CD4-positive, alpha-beta T cell (primary cell): ENCODE results near the gene PRAMEF20. TPM values are rescaled to one million over a fixed set of nuclear protein-coding genes. Genes with fewer than 3 reads are reported as not detected.

Experiments used
- ATAC-seq: fragments of 200-7000 bp; cut with Tn5 transposase; one replicate; pipeline ENCODE4 v1.10.0; 2022; ENCODE audit warnings: mild to moderate bottlenecking; ENCODE audit not compliant: poor library complexity
- CTCF ChIA-PET: fragments of 350-600 bp; sonication (Branson Sonifier 250); formaldehyde crosslinking; loops from one replicate; lab custom pipeline; 2021; ENCODE audit warnings: antibody characterized with exemption, inconsistent platforms; lab: Charles Lee
- POLR2A ChIA-PET: fragments of 350-600 bp; sonication (Branson Sonifier 250); formaldehyde crosslinking; loops from one replicate; lab custom pipeline; 2021; ENCODE audit warnings: antibody characterized with exemption, inconsistent platforms; lab: Charles Lee
- DNase-seq, 14 experiments: peaks; one replicate each; pipeline ENCODE4 v3.0.0-alpha.2; 2013 to 2020; ENCODE audit warnings: mixed read lengths in 2 of 14
- H3K27ac ChIP-seq, 2 donors: one replicate each; pipeline versions ENCODE4 v1.5.1 to v1.7.0; 2013; ENCODE audit warnings: low read length in 2 of 2, low read depth in 1 of 2, mild to moderate bottlenecking in 1 of 2
- H3K27me3 ChIP-seq, 2 experiments: 1 replicate in 1 of 2; 2 replicates in 1 of 2; pipeline versions ENCODE4 v1.6.1 to v1.7.0; 2013; ENCODE audit warnings: low read length in 2 of 2, control low read depth in 1 of 2, mild to moderate bottlenecking in 1 of 2, moderate library complexity in 1 of 2; ENCODE audit not compliant: insufficient read depth in 2 of 2, control insufficient read depth in 1 of 2
- H3K36me3 ChIP-seq: one replicate; pipeline ENCODE4 v1.6.1; 2013; ENCODE audit warnings: low read length, control low read depth; ENCODE audit not compliant: insufficient read depth
- H3K4me1 ChIP-seq: one replicate; pipeline ENCODE4 v1.6.1; 2013; ENCODE audit warnings: low read length, control low read depth; ENCODE audit not compliant: insufficient read depth
- H3K4me3 ChIP-seq: one replicate; pipeline ENCODE4 v1.5.1; 2013; ENCODE audit warnings: mild to moderate bottlenecking, low read length, moderate library complexity
- H3K9me3 ChIP-seq, 2 experiments: 1 replicate in 1 of 2; 2 replicates in 1 of 2; pipeline versions ENCODE4 v1.6.1 to v1.7.0; 2013; ENCODE audit warnings: low read length in 2 of 2, mild to moderate bottlenecking in 2 of 2, control low read depth in 1 of 2, moderate library complexity in 1 of 2; ENCODE audit not compliant: control insufficient read depth in 1 of 2, insufficient read depth in 1 of 2
- H3K27ac Mint-ChIP-seq: one replicate; pipeline ENCODE4 v1.8.0; 2020; ENCODE audit warnings: mixed read lengths
- H3K27me3 Mint-ChIP-seq: one replicate; pipeline ENCODE4 v1.8.0; 2021; ENCODE audit warnings: mixed read lengths
- H3K36me3 Mint-ChIP-seq: one replicate; pipeline ENCODE4 v1.8.0; 2021; ENCODE audit warnings: low read depth, mixed read lengths
- H3K4me1 Mint-ChIP-seq: one replicate; pipeline ENCODE4 v1.8.0; 2021; ENCODE audit warnings: low read depth, mixed read lengths
- H3K4me3 Mint-ChIP-seq: one replicate; pipeline ENCODE4 v1.8.0; 2020; ENCODE audit warnings: mild to moderate bottlenecking, mixed read lengths
- H3K9me3 Mint-ChIP-seq: one replicate; pipeline ENCODE4 v1.8.0; 2020; ENCODE audit warnings: mixed read lengths
- intact Hi-C, 2 experiments: fragments of 100-400 bp; cut with DNase I in 1 of 2; cut with micrococcal nuclease in 1 of 2; formaldehyde crosslinking; loops; one replicate each; pipeline versions ENCODE4 v1.15.1 to v1.9.0; 2023 to 2025; cut with DNase I, micrococcal nuclease
- total RNA-seq, 174 experiments: library from RNA in 2 of 174; stranded (reverse) in 2 of 174; gene quantifications; one replicate each; pipeline ENCODE4 v1.2.3 and lab custom pipeline; 2021 to 2026
- TF ChIP-seq, protein P1 (sequence below): fragments of 200-600 bp; IDR thresholded peaks from one replicate; pipeline ENCODE4 v1.8.0; 2022; ENCODE audit warnings: antibody characterized with exemption, mild to moderate bottlenecking

PRAMEF20 gene
- total RNA-seq, 2 experiments from 2014 or later: not detected

- Histone ChIP-seq H3K4me3 (no peak overlapping the region), H3K27me3 (no peaks in the 10 kb centered on the region), H3K9me3 (peaks cover 0 to 5% of the 10 kb centered on the region in 2 experiments), H3K4me1 (no peaks in the 10 kb centered on the region), H3K27ac (no peak overlapping the region), H3K36me3 (no peaks in the 10 kb centered on the region)
- ChIA-PET POLR2A (no interaction called here), CTCF (no interaction called here)
- Mint-ChIP-seq H3K36me3 (no peaks in the 10 kb centered on the region), H3K4me3 (no peak overlapping the region), H3K27ac (no peak overlapping the region), H3K27me3 (peaks cover 9% of the 10 kb centered on the region), H3K9me3 (no peaks in the 10 kb centered on the region), H3K4me1 (no peaks in the 10 kb centered on the region)
- TF ChIP-seq, protein P1, sequence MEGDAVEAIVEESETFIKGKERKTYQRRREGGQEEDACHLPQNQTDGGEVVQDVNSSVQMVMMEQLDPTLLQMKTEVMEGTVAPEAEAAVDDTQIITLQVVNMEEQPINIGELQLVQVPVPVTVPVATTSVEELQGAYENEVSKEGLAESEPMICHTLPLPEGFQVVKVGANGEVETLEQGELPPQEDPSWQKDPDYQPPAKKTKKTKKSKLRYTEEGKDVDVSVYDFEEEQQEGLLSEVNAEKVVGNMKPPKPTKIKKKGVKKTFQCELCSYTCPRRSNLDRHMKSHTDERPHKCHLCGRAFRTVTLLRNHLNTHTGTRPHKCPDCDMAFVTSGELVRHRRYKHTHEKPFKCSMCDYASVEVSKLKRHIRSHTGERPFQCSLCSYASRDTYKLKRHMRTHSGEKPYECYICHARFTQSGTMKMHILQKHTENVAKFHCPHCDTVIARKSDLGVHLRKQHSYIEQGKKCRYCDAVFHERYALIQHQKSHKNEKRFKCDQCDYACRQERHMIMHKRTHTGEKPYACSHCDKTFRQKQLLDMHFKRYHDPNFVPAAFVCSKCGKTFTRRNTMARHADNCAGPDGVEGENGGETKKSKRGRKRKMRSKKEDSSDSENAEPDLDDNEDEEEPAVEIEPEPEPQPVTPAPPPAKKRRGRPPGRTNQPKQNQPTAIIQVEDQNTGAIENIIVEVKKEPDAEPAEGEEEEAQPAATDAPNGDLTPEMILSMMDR: no peak
- DNase-seq (no peak), ATAC-seq (no peak)
- intact Hi-C loops: no loop called here
These were observed 46.8 kb downstream of the PRAMEF20 start for GRCh38 chr1:13456904-13457532.

DNA sequence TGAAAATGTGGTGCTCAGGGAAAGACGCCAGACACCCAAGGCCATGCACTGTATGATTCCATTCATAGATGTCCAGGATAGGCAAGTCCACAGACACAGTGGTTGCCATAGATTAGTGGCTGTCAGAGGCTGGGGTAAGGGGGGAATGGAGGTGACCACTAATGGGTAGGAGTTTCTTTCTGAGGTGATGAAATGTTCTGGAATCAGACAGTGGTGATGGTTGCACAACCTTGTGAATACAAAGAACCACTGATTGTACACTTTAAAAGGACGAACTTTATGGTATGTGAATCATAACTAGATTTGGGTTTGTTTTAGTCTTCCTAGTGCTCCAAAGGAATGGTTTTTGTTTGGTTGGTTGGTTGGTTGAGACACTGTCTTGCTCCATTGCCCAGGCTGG lies 51.7 kb downstream of the PRAMEF20 start:
- Mint-ChIP-seq H3K4me1 (no peaks in the 10 kb centered on the region), H3K36me3 (no peaks in the 10 kb centered on the region), H3K27ac (no peak overlapping the region), H3K4me3 (no peak overlapping the region), H3K27me3 (peaks cover 5% of the 10 kb centered on the region), H3K9me3 (no peaks in the 10 kb centered on the region)
- DNase-seq (no peak), ATAC-seq (no peak)
- no peaks in the 10 kb centered on the region for H3K9me3 ChIP-seq
- no peak overlapping the region for H3K4me3 ChIP-seq
- TF ChIP-seq, protein P1: no peak
- no peaks in the 10 kb centered on the region for H3K4me1 ChIP-seq
- no peaks in the 10 kb centered on the region for H3K27me3 ChIP-seq
- ChIA-PET CTCF (no interaction called here), POLR2A (no interaction called here)
- no peak overlapping the region for H3K27ac ChIP-seq
- H3K36me3 ChIP-seq: no peaks in the 10 kb centered on the region
- intact Hi-C loops: no loop called here

GRCh38 chr1:13462682-13463081 lies 52.4 kb downstream of the PRAMEF20 start:
- CTCF ChIA-PET: no interaction called here
- POLR2A ChIA-PET: no interaction called here
- no peak overlapping the region for H3K27ac Mint-ChIP-seq

More at GRCh38 chr1:13462682-13463081, 52.4 kb downstream of the PRAMEF20 start:
- Histone ChIP-seq H3K27me3 (no peaks in the 10 kb centered on the region), H3K4me1 (no peaks in the 10 kb centered on the region), H3K27ac (no peak overlapping the region), H3K36me3 (no peaks in the 10 kb centered on the region), H3K4me3 (no peak overlapping the region), H3K9me3 (no peaks in the 10 kb centered on the region)
- intact Hi-C loops: no loop called here
- TF ChIP-seq, protein P1: no peak
- no peaks in the 10 kb centered on the region for H3K36me3 Mint-ChIP-seq
- DNase-seq: no peak
- no peak for ATAC-seq
- no peaks in the 10 kb centered on the region for H3K9me3 Mint-ChIP-seq
- H3K27me3 Mint-ChIP-seq: peaks cover 4% of the 10 kb centered on the region
- H3K4me1 Mint-ChIP-seq: no peaks in the 10 kb centered on the region
- H3K4me3 Mint-ChIP-seq: no peak overlapping the region
